Stimulated activated CD8-positive, alpha-beta memory T cell treated with anti-CD3 and anti-CD28 coated beads, Interleukin-7, amount 100 ng/mL, for 4 hours (primary cell): ENCODE data around the gene EIF4E2.
"Not testable (repeated sequence)": the region's sequence is repeated elsewhere in the genome, so short reads cannot be mapped to it uniquely, and the experiment has no call there.

Source experiments
- DNase-seq, 2 donors: peaks; one replicate each; pipeline ENCODE4 v3.0.0-alpha.2; 2020; ENCODE audit warnings: low read depth in 2 of 2

EIF4E2 gene

GRCh38 chr2:232522623-232523401 is 27.7 kb upstream of the EIF4E2 start:
- no peak for DNase-seq

GRCh38 chr2:232523402-232523681 is 27.1 kb upstream of the EIF4E2 start:
- DNase-seq: no peak

- no peak for DNase-seq
Observed at GRCh38 chr2:232523682-232524597, 26.5 kb upstream of the EIF4E2 start.

- no peak for DNase-seq
Observed at GRCh38 chr2:232524771-232525170, 25.7 kb upstream of the EIF4E2 start.

- DNase-seq: no peak
Observed at GRCh38 chr2:232525199-232525598, 25.3 kb upstream of the EIF4E2 start.

- DNase-seq: no peak
Observed at GRCh38 chr2:232525791-232526371, 24.6 kb upstream of the EIF4E2 start, which contains the start of gene CHRND. Gene CHRND, plus strand, starts transcription at chr2:232526160. Its CDS starts 56 bp downstream, at chr2:232526216.

- DNase-seq: no peak
Observed at GRCh38 chr2:232526372-232526941, 24.0 kb upstream of the EIF4E2 start.

GRCh38 chr2:232527905-232528470 is 22.5 kb upstream of the EIF4E2 start:
- DNase-seq: no peak

- no peak for DNase-seq
Observed at GRCh38 chr2:232528746-232529460, 21.6 kb upstream of the EIF4E2 start.

- no peak for DNase-seq
Observed at GRCh38 chr2:232529806-232530547, 20.5 kb upstream of the EIF4E2 start.

- DNase-seq: no peak
Observed at GRCh38 chr2:232530626-232531260, 19.7 kb upstream of the EIF4E2 start.

GRCh38 chr2:232532419-232532818 is 18.1 kb upstream of the EIF4E2 start:
- DNase-seq: no peak

GRCh38 chr2:232532821-232533220 is 17.7 kb upstream of the EIF4E2 start:
- DNase-seq: not testable (repeated sequence)

GRCh38 chr2:232533944-232534710 is 16.4 kb upstream of the EIF4E2 start:
- DNase-seq: no peak

- DNase-seq: no peak
Observed at GRCh38 chr2:232534940-232535651, 15.4 kb upstream of the EIF4E2 start.

- DNase-seq: no peak
Observed at GRCh38 chr2:232535761-232536530, 14.5 kb upstream of the EIF4E2 start.

GRCh38 chr2:232537079-232537478 is 13.4 kb upstream of the EIF4E2 start:
- DNase-seq: no peak

- DNase-seq: no peak
Observed at GRCh38 chr2:232537499-232537898, 13.0 kb upstream of the EIF4E2 start.
